HG03575 (cell line): ENCODE measurements around the gene RGS19.

ENCODE experiments used
- ATAC-seq: cut with Tn5 transposase; IDR thresholded peaks from one replicate; pipeline ENCODE4 v1.9.1; 2021; ENCODE audit not compliant: unreplicated experiment, insufficient number of reproducible peaks, low FRiP score; ENCODE audit errors: extremely low read depth

The RGS19 gene

GRCh38 chr20:64109831-64110391 is 30.6 kb upstream of the RGS19 start:
- ATAC-seq = no peak

GRCh38 chr20:64108731-64109681 is 29.7 kb upstream of the RGS19 start:
- no peak for ATAC-seq

- ATAC-seq = no peak
Measured at GRCh38 chr20:64107736-64108457, 28.6 kb upstream of the RGS19 start.

GRCh38 chr20:64106981-64107735 is 27.8 kb upstream of the RGS19 start, which contains the start of gene NPBWR2:
Gene NPBWR2, minus strand, starts transcription at chr20:64107565. Its CDS starts 734 bp downstream, at chr20:64106831.
- ATAC-seq = no peak

GRCh38 chr20:64106435-64106961 is 27.2 kb upstream of the RGS19 start:
- ATAC-seq = no peak

- ATAC-seq = no peak
Measured at GRCh38 chr20:64105846-64106434, 26.6 kb upstream of the RGS19 start.

- no peak for ATAC-seq
Measured at GRCh38 chr20:64104667-64105451, 25.5 kb upstream of the RGS19 start.

- ATAC-seq = no peak
Measured at GRCh38 chr20:64103871-64104666, 24.8 kb upstream of the RGS19 start.

- no peak for ATAC-seq
Measured at GRCh38 chr20:64102647-64103354, 23.5 kb upstream of the RGS19 start.

- ATAC-seq = no peak
Measured at GRCh38 chr20:64101731-64102621, 22.7 kb upstream of the RGS19 start.

GRCh38 chr20:64100946-64101688 is 21.8 kb upstream of the RGS19 start:
- no peak for ATAC-seq

- no peak for ATAC-seq
Measured at GRCh38 chr20:64100566-64100888, 21.2 kb upstream of the RGS19 start.

- ATAC-seq = no peak
Measured at GRCh38 chr20:64099880-64100565, 20.7 kb upstream of the RGS19 start.

- no peak for ATAC-seq
Measured at GRCh38 chr20:64099086-64099786, 19.9 kb upstream of the RGS19 start.
